ENCODE data around the gene PRICKLE3. TPM values are rescaled to one million over a fixed set of nuclear protein-coding genes. Genes with fewer than 3 reads are reported as not detected.
A peak's percentile ranks its signal among the peaks of the same experiment; 100 is the strongest.

Gene PRICKLE3, protein sequence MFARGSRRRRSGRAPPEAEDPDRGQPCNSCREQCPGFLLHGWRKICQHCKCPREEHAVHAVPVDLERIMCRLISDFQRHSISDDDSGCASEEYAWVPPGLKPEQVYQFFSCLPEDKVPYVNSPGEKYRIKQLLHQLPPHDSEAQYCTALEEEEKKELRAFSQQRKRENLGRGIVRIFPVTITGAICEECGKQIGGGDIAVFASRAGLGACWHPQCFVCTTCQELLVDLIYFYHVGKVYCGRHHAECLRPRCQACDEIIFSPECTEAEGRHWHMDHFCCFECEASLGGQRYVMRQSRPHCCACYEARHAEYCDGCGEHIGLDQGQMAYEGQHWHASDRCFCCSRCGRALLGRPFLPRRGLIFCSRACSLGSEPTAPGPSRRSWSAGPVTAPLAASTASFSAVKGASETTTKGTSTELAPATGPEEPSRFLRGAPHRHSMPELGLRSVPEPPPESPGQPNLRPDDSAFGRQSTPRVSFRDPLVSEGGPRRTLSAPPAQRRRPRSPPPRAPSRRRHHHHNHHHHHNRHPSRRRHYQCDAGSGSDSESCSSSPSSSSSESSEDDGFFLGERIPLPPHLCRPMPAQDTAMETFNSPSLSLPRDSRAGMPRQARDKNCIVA
- 9.9 TPM for total RNA-seq

DNA sequence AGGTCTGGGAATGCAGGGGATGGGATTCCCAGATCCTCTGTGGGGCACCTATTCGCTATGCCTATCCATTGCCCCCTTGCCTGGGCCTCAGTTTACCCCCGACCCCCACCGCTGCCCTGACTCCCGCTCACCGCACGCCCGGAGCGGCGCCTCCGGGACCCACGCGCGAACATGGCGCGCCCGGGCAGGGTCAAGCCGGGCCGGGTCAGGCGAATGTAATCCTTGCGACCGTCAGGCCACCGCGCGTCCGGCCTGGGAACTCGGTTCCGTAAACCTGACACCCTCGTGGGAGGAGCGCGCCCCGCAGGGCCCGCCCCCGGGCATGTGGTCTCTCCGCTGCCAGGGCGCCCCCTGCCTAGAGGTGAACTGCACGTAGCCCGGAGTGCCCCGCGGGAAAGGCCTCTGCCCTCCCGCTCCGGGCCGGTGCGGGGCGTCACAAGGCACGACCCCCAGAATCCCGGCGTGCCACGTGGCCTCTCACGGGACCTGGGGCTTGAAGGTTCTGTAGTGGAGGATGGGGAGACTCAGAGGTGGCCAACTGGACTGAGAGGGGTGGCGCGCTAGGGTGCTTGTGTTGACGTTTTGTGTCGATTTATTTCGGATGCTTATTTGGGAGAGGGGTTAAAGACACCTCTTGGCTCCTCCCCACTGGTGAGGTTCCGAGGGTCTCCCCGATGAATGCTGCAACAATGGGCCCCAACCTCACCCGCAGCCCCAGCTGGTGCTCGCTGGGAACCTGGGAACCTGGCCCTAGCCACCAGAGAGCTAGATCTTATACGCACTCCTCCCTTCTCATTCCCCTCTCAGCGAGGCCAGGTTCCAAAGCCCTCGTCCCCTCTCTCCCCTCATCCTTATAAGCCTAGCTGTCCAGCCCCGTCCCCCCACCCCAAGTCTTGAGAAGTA is at the start of gene PRICKLE3:
PRICKLE3 (minus strand) TSS at position 249 of the 903 bp plus-strand sequence; CDS start at position 173, 76 bp downstream.
- DNase-seq (ENCODE audit: low spot score), result peak; percentile 90
- ATAC-seq, result peak; percentile 38
- intact Hi-C loops (cut with DNase I), result no loop called here

DNA sequence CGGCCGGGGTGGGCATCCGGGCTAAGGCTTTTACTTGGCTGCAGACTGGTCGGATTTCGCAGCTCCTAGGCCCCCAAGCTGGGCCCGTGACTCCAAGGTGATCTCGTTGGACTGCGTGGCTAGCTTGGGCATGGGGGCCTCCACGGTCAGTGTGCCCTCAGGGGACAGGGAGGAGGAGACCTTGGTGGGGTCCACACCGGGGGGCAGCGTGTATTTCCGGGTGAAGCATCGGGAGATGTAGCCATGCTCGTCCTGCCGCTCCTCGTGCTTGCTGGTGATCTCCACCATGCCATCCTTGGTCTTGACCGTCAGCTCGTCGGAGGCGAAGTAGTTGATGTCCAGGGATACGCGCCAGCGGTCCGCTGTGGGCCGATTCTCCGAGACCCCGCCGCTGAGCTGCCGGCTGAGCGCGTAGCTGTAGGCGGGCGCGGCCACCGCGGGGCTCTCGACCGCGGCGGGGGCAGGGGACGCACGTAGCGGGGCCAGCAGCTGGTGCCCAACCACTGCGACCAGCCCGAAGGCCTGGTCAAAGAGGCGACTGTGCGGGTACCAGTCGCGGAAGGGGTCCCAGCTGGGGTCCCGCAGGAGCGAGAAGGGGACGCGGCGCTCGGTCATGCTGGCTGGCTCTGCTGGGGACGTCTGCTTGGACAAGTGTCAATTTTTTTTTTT is 47.8 kb upstream of the PRICKLE3 start:
- intact Hi-C loops (cut with DNase I), result no loop called here
- DNase-seq (ENCODE audit: low spot score) (no peak), ATAC-seq (no peak)

DNA sequence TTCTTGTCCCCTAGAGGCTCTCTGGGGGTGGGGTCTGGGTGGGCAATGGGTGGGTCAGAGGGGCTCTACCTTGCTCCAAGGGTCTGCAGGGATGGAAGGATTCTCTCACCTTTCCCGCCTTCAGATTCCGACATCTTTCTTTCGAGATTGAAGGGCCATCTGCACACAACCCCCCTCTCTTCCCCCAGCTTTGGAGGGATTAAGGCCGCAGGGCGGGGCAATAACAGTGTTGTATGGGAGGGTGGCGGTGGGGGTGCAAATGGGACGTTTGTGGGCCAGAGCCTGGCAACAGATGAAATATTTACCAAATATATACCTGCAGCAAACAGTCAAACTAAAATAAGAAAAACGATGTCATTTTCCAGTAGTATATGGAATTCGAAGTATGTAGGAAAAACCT is 47.0 kb upstream of the PRICKLE3 start, which contains the start of gene CACNA1F:
CACNA1F (minus strand) TSS at position 165 of the 400 bp plus-strand sequence; CDS start at position 134, 31 bp downstream.
- no peak for DNase-seq (ENCODE audit: low spot score)
- intact Hi-C loops (cut with DNase I), result no loop called here
- no peak for ATAC-seq

DNA sequence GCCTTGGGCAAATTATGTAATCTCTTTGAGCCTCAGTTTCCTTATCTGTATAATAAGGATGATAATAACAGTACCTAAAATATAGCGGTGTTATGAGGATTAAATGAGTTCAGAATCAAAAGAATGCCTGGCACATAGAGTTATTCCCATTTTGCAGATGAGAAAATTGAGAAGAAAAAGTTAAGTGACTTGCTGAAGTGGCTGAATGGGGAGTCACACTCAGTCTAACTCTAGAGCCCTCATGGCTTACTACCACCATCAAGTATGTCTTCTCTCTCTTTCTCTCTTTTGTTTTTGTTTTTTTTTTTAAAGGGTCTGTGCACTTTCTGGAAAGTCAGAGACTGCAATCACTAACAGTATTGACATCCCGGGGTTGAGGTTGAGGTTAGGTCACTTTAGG is 46.4 kb upstream of the PRICKLE3 start:
- intact Hi-C loops (cut with DNase I), result no loop called here
- no peak for ATAC-seq
- DNase-seq (ENCODE audit: low spot score), result no peak

DNA sequence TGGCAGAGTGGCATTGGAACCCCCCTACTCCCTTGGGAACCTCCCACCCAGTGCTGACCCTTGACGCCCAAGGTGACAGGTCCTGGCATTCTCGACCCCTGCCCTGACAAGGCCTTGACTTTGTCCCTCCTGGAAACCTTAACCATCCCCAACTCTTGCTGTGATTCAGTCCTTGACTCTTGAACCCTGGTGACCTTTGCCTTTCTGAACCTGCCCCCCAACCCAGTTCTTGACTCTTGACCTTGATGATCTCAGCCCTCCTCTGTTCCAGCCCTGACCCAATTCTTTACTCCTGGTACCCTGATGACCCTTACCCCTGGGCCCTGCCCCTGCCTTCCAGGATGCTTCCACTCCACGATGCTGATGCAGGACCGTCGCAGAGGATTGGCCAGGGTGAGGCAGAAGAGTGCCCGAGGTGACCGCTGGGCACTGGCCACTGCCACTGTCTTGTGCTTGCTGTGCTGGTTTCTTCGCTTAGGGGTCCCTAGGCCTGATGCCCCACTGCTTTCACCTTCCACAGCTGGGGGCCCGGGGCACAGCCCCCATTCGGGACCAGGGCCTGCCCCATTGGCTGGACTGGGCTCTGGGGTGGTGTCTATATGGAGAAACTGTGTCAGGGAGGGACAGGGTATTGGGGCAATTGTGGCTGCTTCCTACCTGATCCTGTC is 45.3 kb upstream of the PRICKLE3 start:
- ATAC-seq (no peak), DNase-seq (ENCODE audit: low spot score) (no peak)
- intact Hi-C loops (cut with DNase I), result no loop called here

DNA sequence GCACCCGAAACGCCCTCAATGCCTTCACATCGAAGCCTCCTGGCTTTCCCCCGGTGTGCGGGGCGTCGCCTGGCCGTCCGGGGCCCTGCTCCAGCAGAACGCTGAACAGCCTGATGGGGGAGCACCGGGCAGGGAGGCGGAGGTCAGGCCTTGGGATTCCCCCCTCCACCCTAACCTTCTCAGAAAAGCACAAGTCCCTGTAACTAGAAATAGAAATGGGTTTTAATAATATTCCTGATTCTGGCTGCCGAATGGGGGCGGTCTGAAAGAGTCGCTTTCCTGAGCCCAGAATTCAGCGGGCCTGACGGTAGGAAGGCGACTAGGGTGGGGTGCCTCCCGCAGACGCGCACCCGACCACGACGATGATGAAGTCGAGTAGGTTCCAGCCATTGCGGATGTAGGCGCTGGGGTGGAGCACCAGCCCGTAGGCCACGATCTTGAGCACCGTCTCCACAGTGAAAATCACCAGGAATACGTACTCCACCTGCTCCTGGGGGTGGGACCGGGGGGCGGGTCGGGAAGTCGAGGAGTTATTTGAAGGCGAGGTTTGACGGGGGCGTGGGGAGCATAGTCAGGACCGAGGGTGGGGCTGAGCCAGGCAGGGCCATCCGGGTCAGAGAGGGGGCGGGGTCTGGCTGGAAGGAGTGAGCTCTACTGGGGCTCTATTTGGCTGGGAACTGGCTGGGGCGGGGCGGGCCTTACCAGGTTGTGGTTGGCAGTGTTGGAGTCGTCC is 44.5 kb upstream of the PRICKLE3 start:
- DNase-seq (ENCODE audit: low spot score) (peak; percentile 72), ATAC-seq (peak; percentile 63)
- intact Hi-C loops (cut with DNase I), result no loop called here

DNA sequence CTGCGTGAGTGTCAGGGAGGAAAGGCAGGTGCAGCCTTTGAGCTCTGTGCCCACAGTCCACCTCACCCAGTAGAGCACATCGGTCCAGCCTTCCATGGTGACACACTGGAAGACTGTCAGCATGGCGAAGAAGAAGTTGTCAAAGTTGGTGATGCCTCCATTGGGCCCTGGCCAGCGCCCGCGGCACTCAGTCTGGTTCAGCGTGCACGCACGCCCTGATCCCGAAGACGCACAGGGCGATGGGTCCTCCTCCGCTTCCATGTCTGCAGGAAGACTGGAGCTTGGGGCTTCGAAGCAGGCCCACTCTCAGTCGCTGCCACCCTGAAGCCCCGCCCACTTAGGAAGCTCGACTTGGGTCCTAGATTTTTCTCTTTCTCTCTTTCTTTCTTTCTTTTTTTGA is 42.0 kb upstream of the PRICKLE3 start:
- ATAC-seq (no peak), DNase-seq (ENCODE audit: low spot score) (no peak)
- intact Hi-C loops (cut with DNase I), result no loop called here

DNA sequence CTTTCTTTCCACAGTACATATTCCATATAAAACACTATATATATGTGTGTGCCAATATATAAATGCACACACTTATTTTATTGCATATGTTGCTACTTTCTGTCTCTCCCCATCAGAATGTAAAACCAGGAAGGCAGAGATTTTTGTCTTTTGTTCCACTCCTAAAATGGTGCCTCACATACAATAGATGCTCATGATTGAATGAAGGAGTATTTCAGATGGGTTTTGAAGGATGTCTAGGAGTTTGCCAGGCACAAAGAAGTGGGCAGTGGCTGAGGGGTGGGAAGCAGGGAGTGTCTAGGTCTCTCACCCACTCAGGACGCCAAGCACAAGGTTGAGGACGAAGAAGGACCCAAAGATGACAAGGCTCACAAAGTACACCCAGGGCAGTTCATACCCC is 41.6 kb upstream of the PRICKLE3 start:
- intact Hi-C loops (cut with DNase I), result no loop called here
- no peak for DNase-seq (ENCODE audit: low spot score)
- ATAC-seq, result no peak

DNA sequence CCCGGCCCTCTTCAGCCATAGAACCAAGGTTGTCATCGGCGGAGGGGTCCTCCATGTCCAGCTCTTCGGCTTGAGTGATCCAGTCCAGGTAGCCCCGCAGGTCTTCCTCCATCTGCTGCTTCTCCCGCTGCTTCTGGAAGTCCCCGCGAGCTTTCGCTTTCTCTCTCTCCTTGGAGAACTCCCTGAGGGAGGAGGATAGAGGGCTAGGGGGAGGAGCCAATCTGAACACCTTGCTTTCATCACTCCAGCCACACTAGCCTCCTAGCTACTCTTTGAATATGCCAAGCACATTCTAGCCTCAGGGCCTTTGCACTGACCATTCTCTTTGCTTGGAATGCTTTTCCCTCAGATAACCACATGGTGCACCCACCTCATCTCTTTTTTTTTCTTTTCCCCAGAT is 40.8 kb upstream of the PRICKLE3 start:
- intact Hi-C loops (cut with DNase I), result no loop called here
- DNase-seq (ENCODE audit: low spot score), result no peak
- ATAC-seq, result no peak

DNA sequence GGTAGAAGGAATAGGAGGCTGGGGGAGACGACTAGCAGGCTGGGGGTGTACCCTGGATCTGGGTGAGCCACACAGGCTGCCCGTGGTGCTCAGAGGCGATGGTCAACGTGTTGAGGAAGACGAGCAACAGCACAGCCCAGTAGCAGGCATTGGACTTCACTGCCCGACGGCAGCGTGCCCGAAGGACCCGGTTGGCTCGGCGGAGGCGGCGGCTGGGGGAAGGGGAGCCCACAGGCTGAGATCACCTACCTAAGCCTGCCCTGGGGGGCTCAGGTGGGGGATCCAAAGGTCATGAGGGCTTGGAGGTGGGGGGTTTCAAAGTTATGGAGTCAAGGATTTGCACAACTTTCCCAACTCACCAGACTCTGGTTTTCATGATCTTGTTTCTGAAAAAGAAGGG is 39.7 kb upstream of the PRICKLE3 start:
- DNase-seq (ENCODE audit: low spot score) (no peak), ATAC-seq (no peak)
- intact Hi-C loops (cut with DNase I), result no loop called here

DNA sequence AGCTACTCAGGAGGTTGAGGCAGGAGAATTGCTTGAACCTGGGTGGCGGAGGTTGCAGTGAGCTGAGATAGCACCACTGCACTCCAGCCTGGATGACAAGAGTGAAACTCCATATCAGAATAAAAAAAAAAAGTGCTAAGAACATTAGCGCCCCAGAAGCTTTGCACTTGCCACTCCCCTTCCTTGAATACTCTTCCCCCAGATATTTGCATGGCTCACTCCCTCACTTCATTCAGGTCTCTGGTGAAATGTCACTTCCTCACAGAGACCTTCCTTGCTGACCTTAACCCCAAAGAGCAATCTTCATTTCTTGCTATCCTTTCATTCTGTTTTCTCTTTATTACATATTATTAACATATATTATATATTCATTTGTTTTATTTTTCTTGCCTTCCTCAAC is 35.7 kb upstream of the PRICKLE3 start:
- no peak for ATAC-seq
- intact Hi-C loops (cut with DNase I), result no loop called here
- DNase-seq (ENCODE audit: low spot score), result no peak

DNA sequence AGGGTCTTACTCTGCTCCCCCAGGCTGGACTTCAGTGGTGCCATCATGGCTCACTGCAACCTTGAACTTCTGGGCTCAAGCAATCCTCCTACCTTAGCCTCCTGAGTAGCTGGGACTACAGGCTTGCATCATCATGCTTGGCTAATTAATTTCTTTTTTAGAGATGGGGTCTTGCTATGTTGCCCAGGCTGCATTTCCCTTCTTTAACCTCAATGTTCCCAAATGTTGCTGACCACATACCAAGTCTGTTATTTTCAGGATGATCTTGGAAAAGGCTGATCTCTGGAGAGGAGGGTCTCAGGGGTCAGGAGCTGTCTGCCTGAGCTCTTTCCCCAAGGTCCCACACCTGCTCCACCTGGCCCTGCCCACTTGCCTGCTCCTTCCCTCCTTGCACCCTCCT is 33.9 kb upstream of the PRICKLE3 start:
- no peak for ATAC-seq
- intact Hi-C loops (cut with DNase I), result no loop called here
- DNase-seq (ENCODE audit: low spot score), result no peak

DNA sequence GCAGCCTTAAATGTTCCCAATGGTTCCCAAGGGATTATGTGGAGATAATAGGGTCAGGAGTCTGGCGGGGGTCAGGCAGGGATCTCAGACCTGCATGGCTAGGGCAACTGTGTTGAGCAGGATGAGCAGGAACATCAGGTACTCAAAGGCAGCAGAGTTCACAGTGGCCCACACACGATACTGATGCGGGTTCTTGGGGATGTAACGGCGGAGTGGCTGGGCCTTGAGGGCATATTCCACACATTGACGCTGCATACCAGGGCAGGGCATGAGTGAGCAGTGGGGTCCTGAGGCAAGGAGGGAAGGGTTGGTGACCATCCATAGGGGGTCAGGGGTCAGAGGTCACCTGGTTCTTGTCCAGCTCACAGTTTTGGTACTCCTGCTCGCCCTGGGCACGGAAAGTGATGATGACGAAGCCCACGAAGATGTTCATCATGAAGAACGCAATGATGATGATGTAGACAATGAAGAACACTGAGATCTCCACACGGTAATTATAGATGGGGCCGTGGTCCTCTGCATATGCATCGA is 28.9 kb upstream of the PRICKLE3 start:
- DNase-seq (ENCODE audit: low spot score), result no peak
- intact Hi-C loops (cut with DNase I), result loop anchor here (5.0 kb wide), 1 partner anchor 1097 kb away; no protein-coding TSS in a partner anchor
- ATAC-seq, result no peak

DNA sequence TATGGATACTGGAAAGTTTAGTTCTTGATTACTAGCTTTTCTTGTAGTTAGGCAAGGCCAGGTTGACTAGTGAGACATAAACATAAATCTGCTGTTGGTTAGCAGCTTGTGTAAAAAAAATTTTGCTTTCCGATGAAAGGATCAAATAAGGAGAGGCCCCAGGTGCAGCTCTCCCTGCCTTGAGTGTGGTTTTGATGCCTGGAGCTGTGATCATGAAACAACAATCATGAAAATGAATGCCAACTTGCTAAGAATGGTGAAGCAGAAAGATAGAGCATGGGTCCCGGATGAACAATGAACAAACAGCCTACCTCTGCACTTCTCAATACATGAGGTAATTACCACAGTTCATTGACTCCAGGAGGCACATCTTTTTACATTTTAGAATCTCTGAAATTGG is 28.2 kb upstream of the PRICKLE3 start:
- intact Hi-C loops (cut with DNase I), result loop anchor here (5.0 kb wide), 1 partner anchor 1098 kb away; no protein-coding TSS in a partner anchor
- ATAC-seq (no peak), DNase-seq (ENCODE audit: low spot score) (no peak)

DNA sequence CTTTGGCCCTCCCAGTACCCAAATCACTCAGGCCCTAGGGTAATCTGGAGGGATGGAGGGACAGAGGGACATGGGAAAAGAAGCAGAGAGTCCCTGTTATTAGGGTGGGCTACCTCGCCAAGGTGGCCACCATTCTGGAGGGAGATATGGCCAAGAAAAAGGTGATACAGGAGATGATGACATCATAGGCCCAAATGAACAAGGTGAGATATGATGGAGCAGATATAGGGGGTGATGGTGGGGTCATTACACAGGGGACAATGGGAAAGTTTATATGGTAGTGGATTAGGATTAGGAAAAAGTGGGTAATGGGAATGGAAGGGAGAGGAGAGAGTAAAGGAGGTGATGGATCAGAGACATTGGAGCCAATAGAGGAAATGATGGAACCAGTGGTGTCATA is 26.7 kb upstream of the PRICKLE3 start:
- DNase-seq (ENCODE audit: low spot score) (no peak), ATAC-seq (no peak)

DNA sequence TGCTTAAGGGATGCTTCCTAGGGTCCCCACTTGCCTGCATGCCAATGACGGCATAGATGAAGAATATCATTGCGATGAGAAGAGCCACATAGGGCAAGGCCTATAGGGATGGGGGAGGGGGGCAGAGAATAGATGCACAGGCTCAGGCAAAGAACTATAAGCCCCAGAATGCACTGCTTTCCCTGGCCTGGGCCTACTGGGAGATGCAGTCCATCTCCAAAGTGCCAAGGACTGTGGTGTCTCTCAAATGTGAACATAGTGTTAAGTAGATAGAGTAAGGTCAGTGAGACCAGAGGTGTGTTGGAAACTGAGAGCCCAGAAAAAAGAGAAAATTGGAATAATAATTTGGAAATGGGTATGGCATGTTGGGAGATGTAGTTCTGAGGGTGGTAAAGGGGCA is 26.0 kb upstream of the PRICKLE3 start:
- no peak for DNase-seq (ENCODE audit: low spot score)
- intact Hi-C loops (cut with DNase I), result loop anchor here (5.0 kb wide), 1 partner anchor 1100 kb away; no protein-coding TSS in a partner anchor
- ATAC-seq, result no peak

More for the DNA sequence above, 26.7 kb upstream of the PRICKLE3 start:
- intact Hi-C loops (cut with DNase I), result loop anchor here (5.0 kb wide), 1 partner anchor 1099 kb away; no protein-coding TSS in a partner anchor

DNA sequence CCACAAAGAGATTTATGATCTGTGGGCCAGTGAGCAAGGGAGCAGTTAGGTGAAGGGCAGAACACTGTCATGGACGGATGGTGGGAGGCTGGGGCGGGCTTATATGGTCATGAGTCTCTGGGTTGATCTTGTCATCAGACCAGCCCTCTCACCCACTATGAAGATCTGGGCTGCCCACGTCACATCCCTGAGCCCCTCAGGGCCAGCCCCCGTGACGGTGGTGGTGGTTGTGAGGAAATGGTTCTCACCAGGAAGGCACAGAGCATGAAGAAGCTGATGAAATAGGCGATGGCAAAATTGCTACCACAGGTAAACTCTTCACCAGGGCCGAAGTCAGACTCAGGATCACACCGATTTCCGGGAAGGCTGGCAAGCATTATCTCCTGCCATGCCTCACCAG is 24.9 kb upstream of the PRICKLE3 start:
- intact Hi-C loops (cut with DNase I), result loop anchor here (5.0 kb wide), 1 partner anchor 1101 kb away; no protein-coding TSS in a partner anchor
- DNase-seq (ENCODE audit: low spot score) (no peak), ATAC-seq (no peak)
